ENCODE results near the gene WDR70.
A peak's percentile ranks its signal among the peaks of the same experiment; 100 is the strongest.
"Not testable (repeated sequence)": the region's sequence is repeated elsewhere in the genome, so short reads cannot be mapped to it uniquely, and the experiment has no call there.

Gene WDR70

GRCh38 chr5:37781409-37781808 lies 402.3 kb downstream of the WDR70 start:
- H3K27ac ChIP-seq (ENCODE audit: low read depth, low read length); H3K4me2 ChIP-seq (ENCODE audit: low read length); H3K56ac ChIP-seq (ENCODE audit: low read length); H3K9ac ChIP-seq (ENCODE audit: low read length); H3K4me3 ChIP-seq (ENCODE audit: low read length); H4K8ac ChIP-seq (ENCODE audit: low read depth, low read length); H4K5ac ChIP-seq (ENCODE audit: low read length); H3K79me2 ChIP-seq (ENCODE audit: control insufficient read depth, insufficient read depth, low read length); DNase-seq; H3K18ac ChIP-seq (ENCODE audit: low read length); H3K36me3 ChIP-seq (ENCODE audit: control insufficient read depth, insufficient read depth, low read length); H3K4ac ChIP-seq (ENCODE audit: low read depth, low read length); H3K4me1 ChIP-seq (ENCODE audit: control insufficient read depth, low read depth, low read length); H2BK15ac ChIP-seq (replicated peaks; ENCODE audit: low read depth); H3K23ac ChIP-seq (ENCODE audit: low read length); H2AK5ac ChIP-seq (ENCODE audit: low read length); H3K27me3 ChIP-seq (ENCODE audit: insufficient read depth, low read length, poor library complexity); H2BK120ac ChIP-seq (ENCODE audit: low read depth, low read length); H3K79me1 ChIP-seq (ENCODE audit: low read length); H2BK5ac ChIP-seq (ENCODE audit: low read length): not testable (repeated sequence)
- WGBS (ENCODE audit: extremely low coverage, insufficient coverage, low lambda C conversion rate), result no CpG with 5 or more reads among the region's 8 CpGs

- no peak overlapping the region for H3K56ac ChIP-seq (ENCODE audit: low read length)
- no peak overlapping the region for H3K27ac ChIP-seq (ENCODE audit: low read depth, low read length)
- no peak overlapping the region for H2AK5ac ChIP-seq (ENCODE audit: low read length)
- no peak overlapping the region for H2BK120ac ChIP-seq (ENCODE audit: low read depth, low read length)
- H3K23ac ChIP-seq (ENCODE audit: low read length), result no peak overlapping the region
- no peak overlapping the region for H3K9ac ChIP-seq (ENCODE audit: low read length)
- DNase-seq, result peak; percentile 36
- H2BK15ac ChIP-seq (replicated peaks; ENCODE audit: low read depth), result no peak overlapping the region
- H3K27me3 ChIP-seq (ENCODE audit: insufficient read depth, low read length, poor library complexity), result no peaks in the 10 kb centered on the region
- no peak overlapping the region for H3K18ac ChIP-seq (ENCODE audit: low read length)
- H3K4me2 ChIP-seq (ENCODE audit: low read length), result no peak overlapping the region
- H3K79me2 ChIP-seq (ENCODE audit: control insufficient read depth, insufficient read depth, low read length), result no peaks in the 10 kb centered on the region
- H2BK5ac ChIP-seq (ENCODE audit: low read length), result no peak overlapping the region
- no peak overlapping the region for H4K5ac ChIP-seq (ENCODE audit: low read length)
- H4K8ac ChIP-seq (ENCODE audit: low read depth, low read length), result no peak overlapping the region
- H3K4me3 ChIP-seq (ENCODE audit: low read length), result no peak overlapping the region
- no peaks in the 10 kb centered on the region for H3K4me1 ChIP-seq (ENCODE audit: control insufficient read depth, low read depth, low read length)
- H3K4ac ChIP-seq (ENCODE audit: low read depth, low read length), result no peak overlapping the region
- no peaks in the 10 kb centered on the region for H3K79me1 ChIP-seq (ENCODE audit: low read length)
- no peaks in the 10 kb centered on the region for H3K36me3 ChIP-seq (ENCODE audit: control insufficient read depth, insufficient read depth, low read length)
- no CpG with 5 or more reads among the region's 2 CpGs for WGBS (ENCODE audit: extremely low coverage, insufficient coverage, low lambda C conversion rate)
These were observed 407.3 kb downstream of the WDR70 start for GRCh38 chr5:37786416-37786815.

GRCh38 chr5:37786862-37787519 lies 407.9 kb downstream of the WDR70 start:
- WGBS (ENCODE audit: extremely low coverage, insufficient coverage, low lambda C conversion rate), result no CpG with 5 or more reads among the region's 5 CpGs
- Histone ChIP-seq H3K27ac (ENCODE audit: low read depth, low read length) (no peak overlapping the region), H3K36me3 (ENCODE audit: control insufficient read depth, insufficient read depth, low read length) (no peaks in the 10 kb centered on the region), H2BK5ac (ENCODE audit: low read length) (no peak overlapping the region), H3K4ac (ENCODE audit: low read depth, low read length) (no peak overlapping the region), H2BK120ac (ENCODE audit: low read depth, low read length) (no peak overlapping the region), H3K79me2 (ENCODE audit: control insufficient read depth, insufficient read depth, low read length) (no peaks in the 10 kb centered on the region), H3K4me1 (ENCODE audit: control insufficient read depth, low read depth, low read length) (no peaks in the 10 kb centered on the region), H2AK5ac (ENCODE audit: low read length) (peak overlapping the region; percentile 69), H3K4me2 (ENCODE audit: low read length) (no peak overlapping the region), H3K27me3 (ENCODE audit: insufficient read depth, low read length, poor library complexity) (no peaks in the 10 kb centered on the region), H4K5ac (ENCODE audit: low read length) (no peak overlapping the region), H3K23ac (ENCODE audit: low read length) (no peak overlapping the region), H3K4me3 (ENCODE audit: low read length) (no peak overlapping the region), H4K8ac (ENCODE audit: low read depth, low read length) (no peak overlapping the region), H3K18ac (ENCODE audit: low read length) (no peak overlapping the region), H3K9ac (ENCODE audit: low read length) (no peak overlapping the region), H2BK15ac (replicated peaks; ENCODE audit: low read depth) (no peak overlapping the region), H3K56ac (ENCODE audit: low read length) (no peak overlapping the region), H3K79me1 (ENCODE audit: low read length) (no peaks in the 10 kb centered on the region)
- DNase-seq, result peak; percentile 28

- Histone ChIP-seq H2AK5ac (ENCODE audit: low read length) (no peak overlapping the region), H4K8ac (ENCODE audit: low read depth, low read length) (no peak overlapping the region), H3K27ac (ENCODE audit: low read depth, low read length) (no peak overlapping the region), H3K23ac (ENCODE audit: low read length) (no peak overlapping the region), H3K18ac (ENCODE audit: low read length) (no peak overlapping the region), H3K4me2 (ENCODE audit: low read length) (no peak overlapping the region), H4K5ac (ENCODE audit: low read length) (no peak overlapping the region), H3K36me3 (ENCODE audit: control insufficient read depth, insufficient read depth, low read length) (no peaks in the 10 kb centered on the region), H3K56ac (ENCODE audit: low read length) (no peak overlapping the region), H2BK15ac (replicated peaks; ENCODE audit: low read depth) (no peak overlapping the region), H3K79me1 (ENCODE audit: low read length) (no peaks in the 10 kb centered on the region), H3K79me2 (ENCODE audit: control insufficient read depth, insufficient read depth, low read length) (no peaks in the 10 kb centered on the region), H2BK120ac (ENCODE audit: low read depth, low read length) (no peak overlapping the region), H2BK5ac (ENCODE audit: low read length) (no peak overlapping the region), H3K27me3 (ENCODE audit: insufficient read depth, low read length, poor library complexity) (no peaks in the 10 kb centered on the region), H3K9ac (ENCODE audit: low read length) (no peak overlapping the region), H3K4ac (ENCODE audit: low read depth, low read length) (no peak overlapping the region), H3K4me3 (ENCODE audit: low read length) (no peak overlapping the region), H3K4me1 (ENCODE audit: control insufficient read depth, low read depth, low read length) (no peaks in the 10 kb centered on the region)
- DNase-seq, result no peak
- no CpG with 5 or more reads among the region's 6 CpGs for WGBS (ENCODE audit: extremely low coverage, insufficient coverage, low lambda C conversion rate)
These were observed 408.6 kb downstream of the WDR70 start for GRCh38 chr5:37787742-37788141.

- WGBS (ENCODE audit: extremely low coverage, insufficient coverage, low lambda C conversion rate), result no CpG with 5 or more reads among the region's 2 CpGs
- no peak for DNase-seq
- Histone ChIP-seq H3K4me2 (ENCODE audit: low read length) (no peak overlapping the region), H3K4me1 (ENCODE audit: control insufficient read depth, low read depth, low read length) (no peaks in the 10 kb centered on the region), H3K4ac (ENCODE audit: low read depth, low read length) (no peak overlapping the region), H2AK5ac (ENCODE audit: low read length) (no peak overlapping the region), H4K8ac (ENCODE audit: low read depth, low read length) (no peak overlapping the region), H4K5ac (ENCODE audit: low read length) (no peak overlapping the region), H3K27me3 (ENCODE audit: insufficient read depth, low read length, poor library complexity) (no peaks in the 10 kb centered on the region), H3K9ac (ENCODE audit: low read length) (no peak overlapping the region), H3K79me2 (ENCODE audit: control insufficient read depth, insufficient read depth, low read length) (no peaks in the 10 kb centered on the region), H2BK120ac (ENCODE audit: low read depth, low read length) (no peak overlapping the region), H3K79me1 (ENCODE audit: low read length) (no peaks in the 10 kb centered on the region), H3K23ac (ENCODE audit: low read length) (no peak overlapping the region), H3K18ac (ENCODE audit: low read length) (no peak overlapping the region), H2BK15ac (replicated peaks; ENCODE audit: low read depth) (no peak overlapping the region), H2BK5ac (ENCODE audit: low read length) (no peak overlapping the region), H3K4me3 (ENCODE audit: low read length) (no peak overlapping the region), H3K27ac (ENCODE audit: low read depth, low read length) (no peak overlapping the region), H3K56ac (ENCODE audit: low read length) (no peak overlapping the region), H3K36me3 (ENCODE audit: control insufficient read depth, insufficient read depth, low read length) (no peaks in the 10 kb centered on the region)
These were observed 410.9 kb downstream of the WDR70 start for GRCh38 chr5:37789991-37790390.

- Histone ChIP-seq H3K18ac (ENCODE audit: low read length) (no peak overlapping the region), H2BK5ac (ENCODE audit: low read length) (no peak overlapping the region), H3K36me3 (ENCODE audit: control insufficient read depth, insufficient read depth, low read length) (no peaks in the 10 kb centered on the region), H4K5ac (ENCODE audit: low read length) (no peak overlapping the region), H2AK5ac (ENCODE audit: low read length) (no peak overlapping the region), H3K23ac (ENCODE audit: low read length) (no peak overlapping the region), H2BK15ac (replicated peaks; ENCODE audit: low read depth) (no peak overlapping the region), H3K27ac (ENCODE audit: low read depth, low read length) (no peak overlapping the region), H3K56ac (ENCODE audit: low read length) (no peak overlapping the region), H3K4ac (ENCODE audit: low read depth, low read length) (no peak overlapping the region), H3K4me1 (ENCODE audit: control insufficient read depth, low read depth, low read length) (no peaks in the 10 kb centered on the region), H3K4me3 (ENCODE audit: low read length) (no peak overlapping the region), H4K8ac (ENCODE audit: low read depth, low read length) (no peak overlapping the region), H3K27me3 (ENCODE audit: insufficient read depth, low read length, poor library complexity) (no peaks in the 10 kb centered on the region), H3K4me2 (ENCODE audit: low read length) (no peak overlapping the region), H3K79me2 (ENCODE audit: control insufficient read depth, insufficient read depth, low read length) (no peaks in the 10 kb centered on the region), H3K9ac (ENCODE audit: low read length) (no peak overlapping the region), H2BK120ac (ENCODE audit: low read depth, low read length) (no peak overlapping the region), H3K79me1 (ENCODE audit: low read length) (no peaks in the 10 kb centered on the region)
- WGBS (ENCODE audit: extremely low coverage, insufficient coverage, low lambda C conversion rate), result no CpG with 5 or more reads among the region's 2 CpGs
- no peak for DNase-seq
These were observed 412.2 kb downstream of the WDR70 start for GRCh38 chr5:37791321-37791720.
